HL-60 (cell line): Measurements from ENCODE around the gene TAX1BP1.

Source experiments
- DNase-seq, 2 experiments: peaks; one replicate each; pipeline ENCODE4 v3.0.0-alpha.2; 2010 to 2020; ENCODE audit warnings: low read depth in 1 of 2, low spot score in 1 of 2
- H3K27ac ChIP-seq: fragments of 250-450 bp; sonication (Bioruptor Pico); replicated peaks from 2 replicates; pipeline ENCODE4 v1.5.1; 2020; ENCODE audit warnings: mild to moderate bottlenecking, moderate library complexity
- H3K27me3 ChIP-seq: fragments of 250-450 bp; sonication (Bioruptor Pico); 2 replicates; pipeline ENCODE4 v1.5.1; 2021; ENCODE audit warnings: mild to moderate bottlenecking, moderate library complexity; ENCODE audit not compliant: insufficient read depth, poor library complexity, severe bottlenecking
- H3K4me3 ChIP-seq: replicated peaks from 2 replicates; pipeline ENCODE4 v1.5.1; 2011; ENCODE audit warnings: mild to moderate bottlenecking, control low read depth, low read length; ENCODE audit not compliant: insufficient read depth
- CTCF ChIP-seq: IDR thresholded peaks from one replicate; pipeline ENCODE4 v1.5.1; 2011; ENCODE audit warnings: low read length, control low read depth, inconsistent platforms; ENCODE audit not compliant: insufficient read depth
- GABPA ChIP-seq: IDR thresholded peaks from 2 replicates; pipeline ENCODE4 v1.6.1; 2012; ENCODE audit warnings: low read depth
- POLR2AphosphoS5 ChIP-seq: IDR thresholded peaks from 2 replicates; pipeline ENCODE4 v1.6.1; 2012; ENCODE audit warnings: low read depth
- SPI1 ChIP-seq: IDR thresholded peaks from 2 replicates; pipeline ENCODE4 v1.6.1; 2012; ENCODE audit warnings: low read depth, mild to moderate bottlenecking, borderline replicate concordance
- TF ChIP-seq, protein P1 (sequence below): IDR thresholded peaks from 2 replicates; pipeline ENCODE4 v1.6.1; 2012; ENCODE audit warnings: low read depth; ENCODE audit not compliant: insufficient replicate concordance

TAX1BP1 gene

DNA sequence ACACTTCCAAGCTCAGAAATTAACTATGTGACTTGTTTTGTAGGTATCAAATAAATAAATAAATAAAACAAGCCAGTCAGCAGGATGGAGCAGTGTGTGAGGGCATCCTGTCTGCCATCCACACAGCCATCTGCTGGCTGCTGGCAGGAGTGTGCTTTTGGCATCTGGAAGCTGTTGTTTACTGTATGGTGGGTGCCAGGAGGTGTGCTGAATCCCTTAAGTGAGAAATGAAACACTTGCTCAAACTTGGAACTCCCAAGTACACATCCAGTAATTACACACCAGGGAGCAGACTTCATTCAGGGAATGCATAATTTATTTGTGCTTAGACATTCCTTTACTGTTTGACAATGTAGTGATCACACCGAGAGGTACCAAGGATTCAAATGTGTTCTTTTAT is 16.9 kb upstream of the TAX1BP1 start:
- DNase-seq = peak in 1 of 2 experiments; percentile 36
- Histone ChIP-seq H3K4me3 (no peak overlapping the region), H3K27ac (no peak overlapping the region), H3K27me3 (no peaks in the 10 kb centered on the region)
- TF ChIP-seq SPI1 (no peak), POLR2AphosphoS5 (no peak), CTCF (no peak), GABPA (no peak)
- TF ChIP-seq, protein P1, sequence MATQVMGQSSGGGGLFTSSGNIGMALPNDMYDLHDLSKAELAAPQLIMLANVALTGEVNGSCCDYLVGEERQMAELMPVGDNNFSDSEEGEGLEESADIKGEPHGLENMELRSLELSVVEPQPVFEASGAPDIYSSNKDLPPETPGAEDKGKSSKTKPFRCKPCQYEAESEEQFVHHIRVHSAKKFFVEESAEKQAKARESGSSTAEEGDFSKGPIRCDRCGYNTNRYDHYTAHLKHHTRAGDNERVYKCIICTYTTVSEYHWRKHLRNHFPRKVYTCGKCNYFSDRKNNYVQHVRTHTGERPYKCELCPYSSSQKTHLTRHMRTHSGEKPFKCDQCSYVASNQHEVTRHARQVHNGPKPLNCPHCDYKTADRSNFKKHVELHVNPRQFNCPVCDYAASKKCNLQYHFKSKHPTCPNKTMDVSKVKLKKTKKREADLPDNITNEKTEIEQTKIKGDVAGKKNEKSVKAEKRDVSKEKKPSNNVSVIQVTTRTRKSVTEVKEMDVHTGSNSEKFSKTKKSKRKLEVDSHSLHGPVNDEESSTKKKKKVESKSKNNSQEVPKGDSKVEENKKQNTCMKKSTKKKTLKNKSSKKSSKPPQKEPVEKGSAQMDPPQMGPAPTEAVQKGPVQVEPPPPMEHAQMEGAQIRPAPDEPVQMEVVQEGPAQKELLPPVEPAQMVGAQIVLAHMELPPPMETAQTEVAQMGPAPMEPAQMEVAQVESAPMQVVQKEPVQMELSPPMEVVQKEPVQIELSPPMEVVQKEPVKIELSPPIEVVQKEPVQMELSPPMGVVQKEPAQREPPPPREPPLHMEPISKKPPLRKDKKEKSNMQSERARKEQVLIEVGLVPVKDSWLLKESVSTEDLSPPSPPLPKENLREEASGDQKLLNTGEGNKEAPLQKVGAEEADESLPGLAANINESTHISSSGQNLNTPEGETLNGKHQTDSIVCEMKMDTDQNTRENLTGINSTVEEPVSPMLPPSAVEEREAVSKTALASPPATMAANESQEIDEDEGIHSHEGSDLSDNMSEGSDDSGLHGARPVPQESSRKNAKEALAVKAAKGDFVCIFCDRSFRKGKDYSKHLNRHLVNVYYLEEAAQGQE = no peak

- Histone ChIP-seq H3K4me3 (no peak overlapping the region), H3K27ac (peak overlapping the region; percentile 82), H3K27me3 (no peaks in the 10 kb centered on the region)
- TF ChIP-seq CTCF = no peak
- no peak for TF ChIP-seq SPI1
- TF ChIP-seq POLR2AphosphoS5 = no peak
- TF ChIP-seq, protein P1 = no peak
- TF ChIP-seq GABPA = no peak
- DNase-seq = no peak
Observed at GRCh38 chr7:27727058-27727457, 12.9 kb upstream of the TAX1BP1 start.

DNA sequence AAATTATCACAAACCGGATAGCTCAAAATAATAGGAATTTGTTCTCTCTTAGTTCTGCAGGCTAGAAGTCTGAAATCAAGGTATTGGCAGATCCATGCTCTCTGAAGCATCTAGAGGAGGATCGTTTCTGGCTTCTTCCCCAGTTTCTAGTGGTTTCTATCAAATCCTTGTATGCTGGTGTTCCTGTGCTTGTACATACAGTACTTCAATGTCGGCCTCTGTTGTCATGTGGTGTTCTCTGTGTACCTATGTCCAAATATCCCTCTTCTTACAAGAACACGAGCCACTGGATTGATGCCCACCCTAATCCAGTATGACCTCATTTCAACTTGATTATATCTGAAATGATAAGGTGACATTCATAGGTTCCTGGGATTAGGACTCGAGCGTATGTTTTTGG is 9.8 kb upstream of the TAX1BP1 start:
- no peak for DNase-seq
- TF ChIP-seq, protein P1 = no peak
- no peak for TF ChIP-seq GABPA
- TF ChIP-seq POLR2AphosphoS5 = no peak
- no peak for TF ChIP-seq CTCF
- TF ChIP-seq SPI1 = no peak
- no peak overlapping the region for H3K4me3 ChIP-seq
- no peak overlapping the region for H3K27ac ChIP-seq
- H3K27me3 ChIP-seq = no peaks in the 10 kb centered on the region
